Right lobe of liver (tissue), 4 donors: ENCODE measurements around the gene ZNF79.

Experiments used
- CTCF ChIP-seq, 4 donors: fragments of 200-600 bp in 3 of 4; fragments of 450-650 bp in 1 of 4; IDR thresholded peaks; one replicate each; pipeline versions ENCODE4 v1.5.1 to v1.8.0; 2016 to 2022; ENCODE audit warnings: antibody characterized with exemption in 4 of 4, mild to moderate bottlenecking in 2 of 4
- POLR2A ChIP-seq: fragments of 450-650 bp; IDR thresholded peaks from one replicate; pipeline ENCODE4 v1.6.1; 2017; ENCODE audit warnings: antibody characterized with exemption, mild to moderate bottlenecking
- donor health status: DM: no; HTN: no; CAD: no.
- donor health status: DM: no; HTN: no; CAD: no.
- donor health status: DM: no; HTN: yes; CAD: no.

DNA sequence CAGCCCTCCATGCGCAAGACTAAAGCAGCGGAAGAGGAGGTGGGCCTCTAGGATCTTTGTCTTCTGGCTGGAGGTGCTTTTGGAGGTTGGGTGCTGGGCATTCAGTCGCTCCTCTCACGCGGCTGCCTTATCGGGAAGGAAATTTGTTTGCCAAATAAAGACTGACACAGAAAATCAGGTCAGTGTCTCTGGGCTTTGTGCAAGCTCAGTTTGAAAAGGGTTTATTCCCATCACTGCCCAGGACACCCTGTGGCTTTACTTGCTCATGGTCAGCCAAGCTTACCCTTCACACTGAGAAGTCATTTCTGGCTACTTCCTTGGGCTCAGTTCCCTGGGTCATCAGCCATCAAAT lies 16.7 kb upstream of the ZNF79 start:
- TF ChIP-seq CTCF (IDR thresholded peaks at IDR 0.05) (no peak), POLR2A (no peak)
